Smooth muscle cell (in vitro differentiated cells): ENCODE results near the gene NAT14. TPM values are rescaled to one million over a fixed set of nuclear protein-coding genes. Genes with fewer than 3 reads are reported as not detected.
A peak's percentile ranks its signal among the peaks of the same experiment; 100 is the strongest.

ENCODE experiments used
- DNase-seq: peaks from one replicate; lab custom pipeline; 2025; ENCODE audit not compliant: unreplicated experiment; lab: John Stamatoyannopoulos, UW
- H2AFZ ChIP-seq: fragments of 200-600 bp; sonication (generic); 2 replicates; pipeline ENCODE4 v1.6.0; 2016; ENCODE audit warnings: antibody characterized with exemption, low read depth, mild to moderate bottlenecking
- H3F3A ChIP-seq: fragments of 200-600 bp; sonication (generic); 2 replicates; pipeline ENCODE4 v1.6.0; 2017; ENCODE audit warnings: antibody characterized with exemption, low read depth
- H3K27ac ChIP-seq: fragments of 200-600 bp; sonication (generic); 2 replicates; pipeline ENCODE4 v1.5.1; 2016; ENCODE audit warnings: low read depth, mild to moderate bottlenecking
- H3K27me3 ChIP-seq: fragments of 200-600 bp; sonication (generic); 2 replicates; pipeline ENCODE4 v1.6.1; 2016; ENCODE audit warnings: low read depth, mild to moderate bottlenecking
- H3K36me3 ChIP-seq: fragments of 200-600 bp; sonication (generic); 2 replicates; pipeline ENCODE4 v1.5.1; 2016; ENCODE audit warnings: low read depth
- H3K4me1 ChIP-seq: fragments of 200-600 bp; sonication (generic); 2 replicates; pipeline ENCODE4 v1.5.1; 2016; ENCODE audit warnings: low read depth
- H3K4me2 ChIP-seq: fragments of 200-600 bp; sonication (generic); 2 replicates; pipeline ENCODE4 v1.6.0; 2016; ENCODE audit warnings: mild to moderate bottlenecking
- H3K4me3 ChIP-seq: fragments of 200-600 bp; sonication (generic); 2 replicates; pipeline ENCODE4 v1.5.1; 2016; ENCODE audit warnings: mild to moderate bottlenecking
- H3K79me2 ChIP-seq: fragments of 200-600 bp; sonication (generic); 2 replicates; pipeline ENCODE4 v1.6.0; 2016; ENCODE audit warnings: low read depth, mild to moderate bottlenecking
- H3K9ac ChIP-seq: fragments of 200-600 bp; sonication (generic); 2 replicates; pipeline ENCODE4 v1.6.0; 2016; ENCODE audit warnings: low read depth
- H3K9me3 ChIP-seq: fragments of 200-600 bp; sonication (generic); replicated peaks from 2 replicates; pipeline ENCODE4 v1.5.1; 2016; ENCODE audit warnings: low read depth
- H4K20me1 ChIP-seq: fragments of 200-600 bp; sonication (generic); 2 replicates; pipeline ENCODE4 v1.6.0; 2016; ENCODE audit warnings: low read depth
- CTCF ChIP-seq: fragments of 200-600 bp; sonication (generic); IDR thresholded peaks from 2 replicates; pipeline ENCODE4 v1.5.1; 2017; ENCODE audit warnings: borderline replicate concordance, mild to moderate bottlenecking, antibody characterized with exemption; ENCODE audit not compliant: insufficient read depth, poor library complexity, severe bottlenecking
- WGBS: methylation state at CpG from one replicate; pipeline ENCODE4 v1.1.7; 2016; ENCODE audit warnings: low lambda C conversion rate; 5-methylcytosine and 5-hydroxymethylcytosine counted together
- polyA plus RNA-seq: library from polyadenylated mRNA; unstranded; fragments of >200 nt; fragmentation: Nextera tagmentation; extraction: Ambion mirVana; gene quantifications from 2 replicates; pipeline ENCODE4 v1.2.1, GENCODE V29; 2016
- total RNA-seq: library from RNA; depleted of rRNA; stranded (reverse); fragments of >200 nt; gene quantifications from 2 replicates; pipeline ENCODE4 v1.2.3, GENCODE V29; 2014

NAT14 gene
- total and polyA plus RNA-seq, 2 experiments from 2014 or later = 14.3 to 67.5 TPM

DNA sequence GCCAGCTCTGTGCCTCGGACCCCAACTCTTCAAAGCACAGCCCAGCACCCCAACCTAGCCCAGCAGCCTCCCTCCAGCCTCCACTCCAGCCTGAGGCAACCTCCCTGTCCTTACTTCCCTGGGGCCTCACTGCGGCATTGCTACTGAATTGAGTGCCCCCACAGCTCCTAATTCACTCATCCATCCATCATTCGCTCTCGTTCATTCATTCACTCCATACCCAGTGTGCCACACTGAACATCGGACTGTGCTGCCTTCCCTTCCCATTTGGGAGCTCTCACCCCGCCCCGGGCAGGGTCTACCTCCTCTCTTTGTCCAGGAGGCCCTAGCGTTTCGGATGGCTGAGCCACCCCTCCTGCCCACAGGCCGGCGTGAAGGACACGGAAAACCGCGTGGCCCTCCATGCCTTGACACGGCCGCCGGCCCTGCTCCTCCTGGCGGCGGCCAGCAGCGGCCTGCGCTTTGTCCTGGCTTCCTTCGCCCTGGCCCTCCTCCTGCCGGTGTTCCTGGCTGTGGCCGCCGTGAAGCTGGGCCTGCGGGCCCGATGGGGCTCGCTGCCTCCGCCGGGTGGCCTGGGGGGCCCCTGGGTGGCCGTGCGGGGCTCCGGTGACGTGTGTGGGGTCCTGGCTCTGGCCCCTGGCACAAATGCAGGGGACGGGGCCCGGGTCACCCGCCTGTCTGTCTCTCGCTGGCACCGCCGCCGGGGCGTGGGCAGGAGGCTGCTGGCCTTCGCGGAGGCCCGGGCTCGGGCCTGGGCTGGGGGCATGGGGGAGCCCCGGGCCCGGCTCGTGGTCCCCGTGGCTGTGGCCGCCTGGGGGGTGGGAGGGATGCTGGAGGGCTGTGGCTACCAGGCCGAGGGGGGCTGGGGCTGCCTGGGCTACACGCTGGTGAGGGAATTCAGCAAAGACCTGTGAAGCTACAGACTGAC, 1.3 kb downstream of the NAT14 start:
- Histone ChIP-seq H3K4me1 (peaks cover 32% of the 10 kb centered on the region), H2AFZ (no peak overlapping the region), H3K4me2 (peak overlapping the region; percentile 99), H3K4me3 (peak overlapping the region; percentile 85), H4K20me1 (no peaks in the 10 kb centered on the region), H3K9ac (peak overlapping the region; percentile 96), H3K27me3 (no peaks in the 10 kb centered on the region), H3F3A (peaks cover 12% of the 10 kb centered on the region), H3K36me3 (no peaks in the 10 kb centered on the region), H3K9me3 (no peaks in the 10 kb centered on the region), H3K27ac (peak overlapping the region; percentile 96), H3K79me2 (peaks cover 7% of the 10 kb centered on the region)
- DNase-seq = no peak
- TF ChIP-seq CTCF = no peak
- 87% methylated on average over 31 of the region's 53 CpGs for WGBS

DNA sequence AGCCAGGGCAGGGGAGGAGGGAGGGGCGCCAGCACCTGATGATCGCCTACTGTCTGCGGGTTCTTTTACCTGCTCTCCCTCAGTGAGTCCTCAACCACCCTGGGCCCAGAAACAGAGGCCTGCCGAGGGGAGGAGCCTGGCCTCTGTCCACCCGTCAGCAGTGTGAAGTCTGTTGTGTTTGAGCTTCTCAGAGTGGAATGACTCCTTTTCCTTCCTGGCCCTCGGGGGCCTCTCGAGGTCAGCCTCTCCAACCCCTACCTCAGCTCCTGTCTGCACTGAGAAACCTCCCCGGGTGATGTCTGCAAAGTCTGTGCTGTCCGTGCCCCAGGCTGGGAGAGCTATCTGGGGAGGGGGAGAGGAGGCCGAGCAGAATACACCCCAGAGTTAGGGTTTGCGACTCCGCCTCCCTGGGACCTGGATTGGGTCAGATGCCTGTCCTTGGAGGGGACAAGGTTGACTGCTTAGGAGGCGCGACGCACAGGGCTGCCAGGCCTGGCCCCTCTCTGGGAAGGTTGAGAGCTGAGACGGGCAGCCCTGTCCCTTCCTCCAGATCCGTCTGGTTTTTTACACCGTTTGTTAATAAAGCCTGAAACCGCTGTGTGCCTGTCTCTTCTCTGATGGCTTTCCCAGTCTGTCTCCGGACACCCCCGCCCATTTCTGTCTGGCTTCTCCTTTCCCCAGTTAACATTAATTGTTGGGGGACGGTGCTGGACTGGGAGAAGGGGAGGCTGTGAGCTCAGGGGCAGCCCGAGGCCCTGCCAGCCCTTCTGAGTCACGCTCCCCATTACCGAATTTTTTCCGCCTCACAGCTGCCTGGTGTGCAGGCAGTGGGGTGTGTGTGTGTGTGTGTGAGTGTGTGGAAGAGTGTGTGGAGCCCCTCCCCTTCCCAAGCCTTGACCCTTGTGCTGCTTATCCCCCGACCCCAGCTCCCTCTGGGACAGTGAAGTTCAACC, 2.3 kb downstream of the NAT14 start:
- WGBS = 7% methylated on average over 27 of the region's 27 CpGs

GRCh38 chr19:55487924-55488687, 3.1 kb downstream of the NAT14 start, which contains the start of gene SSC5D:
Gene SSC5D, plus strand, starts transcription at chr19:55488436. Its CDS starts 154 bp downstream, at chr19:55488590.
- H3K4me3 ChIP-seq = peak within 1 kb of the TSS; percentile 24
- DNase-seq = no peak
- H2AFZ ChIP-seq = no peak within 1 kb of the TSS
- peaks cover 12% of the 10 kb centered on the region for H3F3A ChIP-seq
- H3K27ac ChIP-seq = peak within 1 kb of the TSS; percentile 96
- H3K9me3 ChIP-seq = no peaks in the 10 kb centered on the region
- no peaks in the 10 kb centered on the region for H3K36me3 ChIP-seq
- peak within 1 kb of the TSS; percentile 76 for H3K9ac ChIP-seq
- peak within 1 kb of the TSS; percentile 99 for H3K4me2 ChIP-seq
- peaks cover 32% of the 10 kb centered on the region for H3K4me1 ChIP-seq
- no peak for TF ChIP-seq CTCF
- H3K27me3 ChIP-seq = no peaks in the 10 kb centered on the region
- no peaks in the 10 kb centered on the region for H4K20me1 ChIP-seq
- 6% methylated on average over 5 of the region's 21 CpGs for WGBS
- H3K79me2 ChIP-seq = peaks cover 7% of the 10 kb centered on the region

More for the DNA sequence above, 2.3 kb downstream of the NAT14 start:
- no peaks in the 10 kb centered on the region for H3K9me3 ChIP-seq
- H3K4me1 ChIP-seq = peaks cover 32% of the 10 kb centered on the region
- DNase-seq = peak; percentile 78
- no peaks in the 10 kb centered on the region for H4K20me1 ChIP-seq
- peaks cover 12% of the 10 kb centered on the region for H3F3A ChIP-seq
- H3K4me3 ChIP-seq = peak overlapping the region; percentile 24
- no peak for TF ChIP-seq CTCF
- H3K36me3 ChIP-seq = no peaks in the 10 kb centered on the region
- H3K4me2 ChIP-seq = peak overlapping the region; percentile 99
- no peaks in the 10 kb centered on the region for H3K27me3 ChIP-seq
- H3K9ac ChIP-seq = peak overlapping the region; percentile 76
- H3K79me2 ChIP-seq = peaks cover 7% of the 10 kb centered on the region
- peak overlapping the region; percentile 96 for H3K27ac ChIP-seq
- H2AFZ ChIP-seq = no peak overlapping the region
